NCI-H1436 treated with DMSO at 0.1 percent for 48 hours (cell line): ENCODE results near the gene EMP2.

Experiments
- DNase-seq: peaks from one replicate; lab custom pipeline; 2025; lab: John Stamatoyannopoulos, UW

The EMP2 gene

DNA sequence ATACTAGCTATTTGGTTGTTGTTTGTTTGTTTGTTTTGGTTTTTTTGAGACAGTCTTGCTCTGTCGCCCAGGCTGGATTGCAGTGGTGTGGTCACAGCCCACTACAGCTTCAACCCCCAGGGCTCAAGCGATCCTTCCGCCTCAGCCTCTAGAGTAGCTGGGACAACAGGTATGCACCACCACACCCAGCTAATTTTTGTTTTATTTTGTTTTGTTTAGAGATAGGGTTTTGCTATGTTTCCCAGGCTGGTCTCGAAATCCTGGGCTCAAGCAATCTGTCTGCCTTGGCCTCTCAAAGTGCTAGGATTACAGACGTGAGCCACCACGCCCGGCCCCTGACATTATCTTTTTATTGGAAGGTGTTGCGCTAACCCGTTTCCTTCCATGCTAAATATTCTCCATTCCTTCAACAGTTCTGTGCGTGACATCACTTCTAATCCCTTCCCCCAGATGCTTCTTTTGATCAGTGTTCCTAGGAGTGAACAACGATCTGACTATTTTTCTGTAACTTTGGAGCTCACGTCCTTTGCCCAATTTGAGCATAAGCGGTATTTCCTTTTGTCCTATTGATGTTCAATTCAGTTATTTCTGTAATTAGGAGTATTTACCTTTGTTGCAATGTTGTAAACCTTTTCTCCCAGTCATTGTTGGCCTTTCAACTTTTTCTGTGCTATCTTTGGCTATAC lies 30.2 kb upstream of the EMP2 start:
- DNase-seq: no peak

DNA sequence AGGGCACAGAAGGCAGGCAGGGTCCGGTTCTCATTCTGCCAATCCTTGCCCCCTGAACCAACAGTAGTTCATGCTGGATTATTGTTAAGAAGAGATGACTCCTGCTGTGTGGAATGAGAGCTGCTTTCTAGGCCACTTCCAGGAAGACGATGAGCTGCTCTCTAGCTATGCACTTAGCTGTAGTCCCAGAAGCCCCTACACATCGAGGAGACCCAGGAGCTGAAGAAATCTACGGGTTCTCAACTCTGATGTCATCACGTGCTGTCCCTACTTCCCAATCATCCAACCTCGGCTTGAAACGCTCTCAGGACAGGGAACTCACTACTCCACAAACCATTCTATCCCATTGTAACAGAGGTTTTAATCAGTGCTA lies 29.0 kb upstream of the EMP2 start:
- DNase-seq: no peak

DNA sequence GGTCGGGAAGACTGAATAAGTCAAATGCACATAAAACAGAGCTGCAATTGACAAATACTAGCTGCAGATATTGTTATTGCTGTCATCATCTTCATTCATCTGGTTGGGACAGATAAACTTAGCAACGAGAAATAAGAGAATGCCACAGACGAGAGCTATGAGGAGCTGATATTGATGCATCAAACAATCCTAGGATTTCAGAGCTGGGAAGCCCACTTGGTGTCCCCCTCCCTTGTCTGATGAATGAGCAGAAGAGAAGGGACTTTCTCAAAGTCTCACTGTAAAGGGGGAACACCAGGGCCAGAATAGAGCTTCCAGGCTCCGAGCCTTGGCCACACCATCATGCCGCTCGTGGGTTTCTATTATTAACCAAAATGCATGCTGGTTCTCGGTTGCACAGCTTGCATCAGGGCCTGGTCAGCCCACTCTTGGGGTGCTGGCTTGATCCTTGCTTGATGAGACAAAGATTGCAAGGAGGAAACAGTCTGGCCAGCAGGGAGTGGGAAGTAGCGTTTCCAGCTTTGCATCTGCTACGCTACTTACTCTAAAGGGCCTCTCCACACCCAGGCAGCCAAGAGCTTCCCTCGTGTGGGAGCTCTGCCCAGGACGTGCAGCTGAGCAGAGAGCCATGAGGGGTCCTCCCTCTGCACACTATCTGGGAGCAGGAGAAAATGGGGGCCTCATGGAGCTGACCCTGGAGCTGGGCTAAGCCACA lies 28.4 kb upstream of the EMP2 start:
- DNase-seq: no peak

DNA sequence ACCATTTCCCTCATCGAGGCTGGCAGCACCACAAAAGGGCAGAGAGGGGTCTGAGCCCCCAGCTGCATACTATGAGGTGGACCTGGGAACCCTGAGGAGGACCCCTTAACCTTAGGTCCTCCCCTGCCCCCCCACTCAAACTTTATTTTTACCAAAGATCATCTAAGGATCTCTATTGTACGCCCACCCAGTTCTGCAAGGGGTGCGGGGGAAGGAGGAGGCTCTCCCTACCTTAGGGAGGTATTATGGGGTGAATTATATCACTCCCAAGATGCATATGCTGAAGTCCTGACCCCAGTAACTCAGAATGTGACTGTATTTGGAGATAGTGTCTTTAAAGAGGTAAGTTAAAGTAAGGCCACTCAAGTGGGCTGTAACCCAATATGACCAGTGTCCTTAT lies 26.8 kb upstream of the EMP2 start:
- DNase-seq: no peak

DNA sequence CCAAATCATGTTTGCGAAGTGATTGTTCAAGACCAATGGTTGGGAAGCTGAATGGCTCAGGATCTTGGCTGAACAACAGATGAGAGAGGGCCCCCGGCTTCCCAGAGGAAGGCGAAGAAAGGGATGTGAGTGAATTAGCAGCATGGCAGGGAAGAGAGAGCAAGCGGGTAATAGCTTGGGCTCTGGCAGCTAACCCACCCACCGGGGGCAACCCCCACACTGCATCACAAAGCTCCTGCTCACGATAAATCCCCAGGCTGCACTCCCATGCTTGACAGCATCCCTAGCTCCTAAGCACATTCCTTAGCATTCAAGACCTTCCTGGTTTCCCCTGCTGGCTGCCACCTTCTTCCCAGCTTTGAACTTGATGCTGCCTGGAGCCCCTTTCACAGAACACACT lies 26.2 kb upstream of the EMP2 start:
- DNase-seq: no peak

DNA sequence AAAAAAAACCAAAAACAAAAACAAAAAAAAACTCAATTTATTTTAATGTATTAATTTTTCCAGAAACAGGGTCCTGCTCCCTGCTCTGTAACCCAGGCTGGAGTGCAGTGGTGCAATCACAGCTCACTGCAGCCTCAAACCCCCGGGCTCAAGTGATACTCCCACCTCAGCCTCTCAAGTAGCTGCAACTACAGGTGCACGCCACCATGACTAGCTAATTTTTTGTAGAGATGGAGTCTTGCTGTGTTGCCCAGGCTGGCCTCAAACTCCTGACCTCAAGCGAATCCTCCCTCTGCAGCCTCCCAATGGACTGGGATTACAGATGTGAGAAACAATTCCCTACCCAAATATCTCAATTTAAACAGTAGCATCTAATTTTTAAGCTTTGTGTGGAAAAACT lies 25.2 kb upstream of the EMP2 start:
- DNase-seq: no peak

DNA sequence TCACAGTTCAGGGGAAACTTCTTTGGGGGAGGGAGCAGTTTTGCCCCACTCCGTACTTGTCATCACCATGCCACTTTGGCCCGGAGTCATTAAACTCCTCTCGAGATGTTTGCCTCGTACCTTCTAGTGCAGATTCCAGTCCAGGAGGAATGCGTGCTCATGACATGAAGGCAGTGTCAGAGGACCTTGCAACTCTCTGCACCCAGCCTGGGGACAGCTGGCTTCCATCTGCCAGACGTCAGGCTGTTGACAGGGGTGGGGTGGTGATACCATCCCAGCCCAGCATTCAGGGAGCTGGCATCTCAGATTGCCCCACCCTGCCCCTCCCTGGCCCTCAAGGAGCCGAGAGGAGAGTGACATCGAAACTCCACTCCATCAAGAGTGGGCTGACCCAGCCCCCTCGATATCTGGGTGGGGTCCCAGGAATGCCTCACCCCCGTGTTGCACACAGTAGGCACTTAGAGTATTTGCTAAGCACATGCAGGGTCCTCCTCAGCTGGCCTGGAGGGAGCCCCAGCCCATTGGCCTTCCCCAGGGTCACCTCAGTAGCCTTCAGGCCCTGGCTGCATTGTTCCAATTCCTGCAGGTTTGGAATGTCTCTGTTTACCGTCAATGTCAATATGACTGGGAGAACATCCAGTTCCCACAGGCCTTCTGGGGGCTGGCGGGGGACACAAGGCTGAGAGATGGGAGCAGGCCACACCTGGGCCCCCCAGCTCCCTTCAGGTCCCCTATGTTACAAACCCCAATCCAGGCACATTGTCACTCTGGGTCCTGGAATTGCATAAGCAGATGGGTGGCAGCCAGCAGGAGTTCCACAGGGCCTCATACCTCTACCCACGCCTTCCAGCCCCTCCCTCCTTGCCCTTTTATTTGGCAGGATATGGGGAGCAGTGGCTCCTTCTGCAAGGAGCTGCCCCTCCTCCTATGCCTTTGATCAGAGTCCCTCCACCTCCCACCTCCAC lies 21.3 kb upstream of the EMP2 start:
- no peak for DNase-seq

DNA sequence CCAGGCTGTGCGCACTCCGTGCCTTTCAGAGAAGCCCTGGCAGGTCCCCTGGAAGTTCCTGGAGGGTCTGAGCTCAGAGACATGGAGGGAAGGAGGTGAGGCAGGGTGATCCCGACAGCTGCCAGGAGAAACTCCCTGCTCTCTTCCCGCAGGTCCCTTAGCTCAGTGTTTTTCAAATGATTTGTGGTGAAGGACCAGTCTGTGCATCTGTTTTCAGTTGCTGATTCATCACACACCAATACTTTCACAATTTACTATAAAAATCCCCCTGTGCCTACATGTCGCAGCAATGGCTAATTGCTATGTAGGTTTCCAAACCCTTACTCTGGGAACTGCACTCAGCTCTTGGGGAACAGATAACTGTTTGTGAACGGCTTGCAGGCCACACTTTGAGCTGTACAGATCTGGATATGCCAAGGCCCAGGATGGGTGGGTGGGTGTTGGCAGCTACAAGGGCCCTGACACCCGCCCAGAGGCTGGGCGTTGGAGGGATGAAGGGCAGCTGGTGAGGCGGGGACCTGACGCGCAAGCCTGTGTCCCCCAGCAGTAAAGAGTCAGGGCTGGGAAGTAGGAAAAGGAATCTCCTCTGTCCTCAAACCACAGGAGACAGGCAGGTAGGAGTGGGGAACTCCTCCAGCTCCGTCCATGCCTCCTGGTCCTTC lies 20.5 kb upstream of the EMP2 start:
- no peak for DNase-seq

DNA sequence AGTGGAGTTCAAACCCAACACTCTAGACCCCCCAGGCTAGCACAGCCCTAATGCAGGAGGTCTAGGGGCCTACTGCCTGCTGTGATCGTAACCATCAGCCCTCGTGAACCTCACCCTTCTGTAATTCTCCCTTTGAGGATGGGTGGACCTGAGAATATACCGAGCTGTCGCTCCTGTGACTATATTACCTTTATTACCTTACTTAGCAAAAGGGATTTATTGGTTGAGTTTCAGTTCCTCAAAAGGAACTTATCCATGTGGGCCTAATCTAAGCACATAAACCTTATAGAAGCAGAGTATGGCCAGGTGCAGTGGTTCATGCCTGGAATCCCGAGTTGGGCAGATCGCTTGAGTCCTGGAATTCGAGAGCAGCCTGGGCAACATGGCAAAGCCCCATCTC lies 19.2 kb upstream of the EMP2 start:
- no peak for DNase-seq

DNA sequence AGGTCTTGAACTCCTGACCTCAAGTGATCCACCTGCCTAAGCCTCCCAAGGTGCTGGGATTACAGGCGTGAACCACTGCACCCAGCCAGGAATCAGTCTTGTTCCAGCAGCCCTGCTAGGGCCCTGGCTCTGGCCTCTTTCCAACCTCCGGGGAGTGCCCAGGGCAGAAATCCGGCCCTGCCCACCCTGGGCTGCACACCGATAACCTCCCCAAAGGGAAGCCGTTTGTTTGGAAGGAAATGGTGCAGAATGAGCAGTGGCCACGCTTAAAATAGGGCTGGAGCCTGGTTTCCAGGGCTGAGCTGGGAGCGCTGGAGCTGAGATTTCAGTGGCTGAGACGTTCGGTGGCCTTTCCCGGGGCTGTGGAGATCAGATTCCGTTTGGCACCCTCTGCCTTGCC lies 17.8 kb upstream of the EMP2 start:
- DNase-seq: no peak

DNA sequence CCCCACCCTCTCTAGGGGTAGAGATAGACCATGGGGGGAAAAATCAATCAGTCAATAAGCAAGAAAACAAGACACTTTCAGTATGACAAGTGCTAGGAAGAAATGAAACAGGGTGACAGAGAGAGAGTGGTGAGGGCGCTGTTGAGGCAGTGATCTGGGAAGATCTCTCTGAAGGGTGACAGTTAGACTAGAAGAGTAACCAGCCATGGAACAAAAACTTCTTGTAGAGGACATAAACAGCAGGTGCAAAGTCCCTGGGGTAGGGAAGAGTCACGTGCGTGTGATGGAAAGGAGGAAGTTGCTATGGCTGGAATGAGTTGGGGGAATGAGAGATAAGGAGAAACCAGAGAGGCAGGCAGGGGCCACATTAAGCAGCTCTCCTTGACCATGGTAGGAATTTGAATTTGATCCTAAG lies 16.8 kb upstream of the EMP2 start:
- DNase-seq: no peak

DNA sequence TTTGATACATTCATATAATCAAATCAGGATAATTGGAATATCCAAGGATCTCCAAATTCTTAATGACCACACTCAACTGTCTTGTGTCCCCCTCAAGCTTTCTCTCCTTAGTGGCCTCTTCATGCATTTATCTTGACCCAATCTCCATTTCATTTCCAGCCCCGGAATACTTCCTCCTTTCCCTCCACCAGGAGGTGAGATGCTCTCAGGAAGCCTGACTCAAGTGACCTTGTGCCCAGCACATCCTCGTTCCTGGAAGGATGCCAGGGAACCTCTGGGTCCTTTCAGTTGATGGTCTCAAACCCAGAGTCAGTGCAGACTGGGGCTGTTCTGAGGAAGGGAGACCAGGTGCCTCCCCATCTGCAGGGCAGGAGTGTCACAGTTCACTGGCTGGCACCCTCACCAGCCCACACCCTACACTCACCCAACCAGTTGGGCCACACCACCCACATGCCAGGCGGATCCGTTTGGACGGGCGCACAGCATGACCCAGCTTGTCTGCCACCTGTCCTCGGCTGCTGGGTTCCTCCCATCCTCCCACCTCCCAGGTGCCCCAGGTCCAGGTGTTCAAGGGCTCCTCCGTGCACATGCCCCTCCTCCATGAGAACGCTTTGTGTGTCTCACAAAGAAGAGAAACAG lies 14.0 kb upstream of the EMP2 start:
- no peak for DNase-seq

DNA sequence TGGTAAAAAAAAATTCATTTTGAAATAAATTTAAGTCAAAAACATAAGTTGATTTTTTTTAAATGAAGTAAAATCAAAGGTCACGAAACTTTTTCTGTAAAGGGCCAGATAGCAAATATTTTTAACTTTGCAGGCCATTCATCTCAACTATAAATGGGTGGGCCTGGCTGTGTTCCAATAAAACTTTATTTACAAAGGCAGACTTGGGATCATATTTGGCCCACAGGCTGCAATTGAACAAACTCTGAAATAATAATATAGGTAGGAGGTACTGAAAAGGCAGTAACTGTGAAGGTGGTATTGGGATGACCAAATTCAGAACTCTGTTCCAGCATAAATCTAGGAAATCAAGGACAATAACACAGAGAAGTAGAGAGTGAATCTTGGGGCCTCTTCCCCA lies 12.2 kb upstream of the EMP2 start:
- DNase-seq: no peak

DNA sequence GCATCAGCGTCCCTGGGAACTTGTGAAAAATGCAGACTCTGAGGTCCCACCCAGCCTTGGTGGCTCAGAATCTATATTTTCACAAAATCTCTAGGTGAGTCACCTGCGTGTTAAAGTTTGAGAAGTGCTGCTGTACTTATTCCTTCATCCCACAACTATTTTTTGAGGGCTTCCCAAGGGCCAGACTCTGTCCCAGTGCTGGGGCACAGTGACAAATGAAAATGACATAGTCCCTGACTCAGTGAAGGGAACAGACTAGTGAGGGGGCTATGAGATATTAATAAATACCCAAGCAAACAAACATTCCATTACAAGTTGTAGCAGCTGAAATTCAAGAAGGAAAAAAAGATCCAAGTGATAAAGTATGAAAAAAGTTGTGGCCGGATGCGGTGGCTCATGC lies 9.9 kb upstream of the EMP2 start:
- no peak for DNase-seq

DNA sequence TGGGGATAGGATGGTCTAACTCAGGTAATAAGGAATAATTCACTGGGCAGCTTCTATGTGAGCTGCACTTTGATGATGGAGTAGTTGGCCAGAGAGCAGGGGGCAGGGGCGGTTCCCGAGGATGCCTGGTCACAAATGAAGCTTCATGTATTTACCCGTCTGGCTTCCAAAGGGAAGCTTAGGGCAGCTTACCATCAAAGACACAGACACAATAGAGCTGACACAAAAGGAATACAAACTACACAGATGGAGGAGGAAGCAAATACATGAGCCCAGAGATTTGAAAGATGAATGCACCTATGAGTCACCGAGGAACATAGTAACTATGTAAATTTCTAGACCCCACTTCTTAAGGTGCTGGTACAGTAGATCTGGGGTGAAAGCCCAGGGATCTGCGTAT lies 8.7 kb upstream of the EMP2 start:
- DNase-seq: no peak

DNA sequence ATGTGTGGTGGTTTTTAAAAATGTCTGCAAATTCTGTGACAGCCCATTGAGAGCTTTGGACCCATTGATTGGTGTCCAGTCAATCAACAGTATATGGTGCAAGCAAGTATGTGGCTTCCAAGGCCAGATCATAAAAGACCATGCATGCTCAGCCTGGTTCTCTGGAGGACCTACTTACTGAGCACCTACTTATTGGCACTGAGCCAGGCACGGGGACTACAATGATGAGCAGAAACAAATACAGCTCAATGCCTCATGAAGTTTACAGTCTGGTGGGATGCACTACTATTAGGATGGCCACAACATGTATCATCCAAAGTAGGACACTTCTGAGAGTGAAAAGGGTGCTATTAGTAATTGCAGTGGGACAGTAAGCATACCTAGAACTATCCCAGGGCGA lies 7.2 kb upstream of the EMP2 start:
- DNase-seq: no peak

DNA sequence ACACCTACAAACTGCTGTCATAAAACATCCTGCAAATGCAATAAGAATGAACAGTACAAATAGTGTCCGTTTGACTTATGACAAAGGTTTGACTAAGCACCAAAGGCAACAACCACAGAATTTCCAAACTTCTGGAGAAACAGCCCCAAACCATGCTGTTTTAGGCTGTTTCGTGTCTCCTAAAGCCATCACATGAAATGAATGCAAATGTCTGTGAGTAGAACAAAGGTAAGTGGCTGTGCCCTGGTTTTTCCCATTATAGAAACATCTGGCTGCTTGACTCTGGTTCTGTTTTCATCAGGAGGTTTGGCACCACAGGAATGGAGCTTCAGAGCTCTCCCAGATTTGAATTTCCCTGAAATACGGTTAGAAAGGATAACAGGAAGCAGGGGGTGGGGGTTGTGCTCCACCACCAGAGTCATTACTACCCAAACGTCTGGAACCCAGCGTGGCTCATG lies 4.6 kb upstream of the EMP2 start:
- no peak for DNase-seq

DNA sequence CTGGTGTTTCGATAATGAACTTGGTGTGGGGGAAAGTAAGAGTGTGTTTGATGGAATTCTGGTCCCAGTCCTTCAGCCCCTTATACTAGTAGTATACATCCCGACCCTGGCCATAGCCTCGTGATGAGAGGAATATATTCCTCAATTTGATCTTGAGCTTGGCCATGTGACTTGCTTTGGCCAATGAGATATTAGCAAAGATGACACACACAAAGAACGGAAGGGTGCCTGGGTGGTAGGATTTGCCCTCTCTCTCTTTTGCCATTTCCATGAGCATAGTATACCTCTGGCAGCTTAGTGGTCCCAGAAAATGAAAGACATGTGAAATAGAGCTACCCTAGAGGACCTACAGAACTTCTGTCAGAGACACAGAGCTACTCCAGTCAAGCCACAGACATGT lies 2.9 kb upstream of the EMP2 start:
- no peak for DNase-seq

DNA sequence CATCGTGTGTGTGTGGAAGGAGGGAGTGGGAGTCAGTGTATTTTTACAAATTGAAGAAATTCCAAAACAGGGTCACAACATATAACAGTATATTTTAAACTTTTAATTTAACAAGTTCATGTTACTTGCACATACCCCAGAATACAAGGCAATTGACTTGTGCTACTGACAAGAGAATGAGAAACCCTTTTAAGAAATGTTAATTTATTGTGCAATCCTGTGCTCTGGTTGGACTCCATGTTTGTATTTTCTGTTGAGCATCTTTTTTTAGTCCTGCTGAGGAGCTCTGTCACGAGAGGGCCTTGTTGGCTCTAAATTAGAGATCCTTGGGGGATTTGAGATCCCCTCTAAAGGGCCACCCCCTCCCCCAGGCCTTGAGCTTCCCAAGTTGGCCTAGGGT lies 1.1 kb upstream of the EMP2 start:
- no peak for DNase-seq

DNA sequence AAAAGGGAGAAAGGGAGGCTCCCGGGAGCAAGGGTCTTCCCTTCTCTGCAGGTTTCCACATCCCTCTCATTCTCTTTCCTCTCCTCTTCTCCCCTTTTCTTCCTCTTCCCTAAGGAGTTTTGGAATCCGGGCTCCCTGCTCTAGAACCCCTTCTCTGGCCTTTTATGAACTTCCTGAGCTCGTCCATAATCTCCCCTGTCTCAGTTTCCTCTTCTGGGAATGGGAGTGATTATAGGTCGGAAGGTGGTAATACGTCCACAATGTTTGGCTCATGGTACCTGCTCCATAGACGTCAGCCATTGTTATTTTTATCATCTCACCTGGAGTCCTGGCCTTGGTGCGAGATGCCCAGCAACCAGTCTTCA lies 467 bp upstream of the EMP2 start:
- DNase-seq: no peak

DNA sequence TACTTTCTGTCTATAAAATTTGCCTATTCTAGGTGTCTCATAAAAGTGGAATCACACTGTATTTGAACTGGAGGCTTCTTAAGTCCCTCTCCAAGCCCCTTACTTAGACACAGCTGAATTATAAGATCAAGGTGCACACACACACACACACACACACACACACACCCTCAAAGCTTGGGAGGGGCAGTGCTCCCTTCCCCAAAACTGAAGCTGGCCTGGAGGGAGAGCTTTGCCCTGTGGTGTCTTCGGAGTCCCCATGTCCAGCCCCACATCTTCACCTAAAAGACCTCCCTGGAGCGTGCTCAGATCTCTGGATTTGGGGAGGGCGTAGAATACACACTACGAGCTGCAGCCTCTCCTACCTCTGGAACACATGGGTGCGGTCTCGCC lies 828 bp downstream of the EMP2 start:
- DNase-seq: no peak
